Kidney (tissue), 14 donors: ENCODE data around the gene ALCAM. TPM values are rescaled to one million over a fixed set of nuclear protein-coding genes. Genes with fewer than 3 reads are reported as not detected.

ENCODE experiments used
- DNase-seq, 5 donors: peaks; one replicate each; pipeline ENCODE4 v3.0.0-alpha.2; 2013 to 2020
- FAIRE-seq: peaks from 2 replicates; lab custom pipeline; 2012; peaks lifted over from hg19 to GRCh38; lab: Jason Lieb, UNC
- H3K27ac ChIP-seq, 2 donors: one replicate each; pipeline ENCODE4 v1.7.0; 2013; ENCODE audit warnings: low read depth in 2 of 2, low read length in 2 of 2, inconsistent platforms in 1 of 2
- H3K27me3 ChIP-seq: one replicate; pipeline ENCODE4 v1.7.1; 2013; ENCODE audit warnings: low read length, inconsistent platforms; ENCODE audit not compliant: control insufficient read depth, insufficient read depth
- H3K36me3 ChIP-seq, 3 donors: one replicate each; pipeline versions ENCODE4 v1.7.0 to v1.7.1; 2013; ENCODE audit warnings: low read length in 3 of 3, control low read depth in 1 of 3, inconsistent platforms in 1 of 3; ENCODE audit not compliant: insufficient read depth in 3 of 3, control insufficient read depth in 2 of 3
- H3K4me1 ChIP-seq, 3 donors: one replicate each; pipeline versions ENCODE4 v1.7.0 to v1.7.1; 2013; ENCODE audit warnings: low read length in 3 of 3, inconsistent platforms in 1 of 3, low read depth in 1 of 3; ENCODE audit not compliant: control insufficient read depth in 2 of 3, insufficient read depth in 2 of 3
- H3K4me3 ChIP-seq, 3 donors: one replicate each; pipeline versions ENCODE4 v1.7.0 to v1.8.1; 2013; ENCODE audit warnings: low read length in 3 of 3, control low read depth in 1 of 3, inconsistent platforms in 1 of 3
- H3K9ac ChIP-seq, 3 donors: one replicate each; pipeline versions ENCODE4 v1.7.0 to v1.7.1; 2013; ENCODE audit warnings: low read length in 3 of 3, control low read depth in 1 of 3, inconsistent platforms in 1 of 3
- H3K9me3 ChIP-seq, 3 donors: one replicate each; pipeline versions ENCODE4 v1.7.0 to v1.7.1; 2013; ENCODE audit warnings: low read length in 3 of 3, control low read depth in 1 of 3, inconsistent platforms in 1 of 3; ENCODE audit not compliant: control insufficient read depth in 2 of 3, insufficient read depth in 1 of 3
- CTCF ChIP-seq: IDR thresholded peaks from 3 replicates; pipeline ENCODE4 v1.5.1; 2012; ENCODE audit warnings: mild to moderate bottlenecking, moderate library complexity, borderline replicate concordance; ENCODE audit not compliant: insufficient read depth; ENCODE audit errors: extremely low read depth
- intact Hi-C: fragments of 100-400 bp; cut with DNase I; formaldehyde crosslinking; loops from one replicate; pipeline ENCODE4 v1.11.1; 2022
- polyA plus RNA-seq: library from polyadenylated mRNA; stranded (reverse); fragments of 350-450 nt; fragmentation: Illumina TruSeq; extraction: RNeasy Lipid Tissue Mini Kit (QIAGEN cat#74804); gene quantifications from one replicate; pipeline ENCODE4 v1.2.3, GENCODE V29; 2014; ENCODE audit warnings: low read depth, low replicate concordance; ENCODE audit not compliant: insufficient read depth
- total RNA-seq: library from RNA; stranded (reverse); fragmentation: NEBNext Ultra II Directional; extraction: Animal tissue kit (Norgen Biotek cat#: 25700); gene quantifications from one replicate; pipeline ENCODE4 v1.2.1, GENCODE V29; 2021
- donor health status: control.
- donor health status: control.
- donor health status: control.
- donor health status: control.
- donor health status: control.
- donor health status: DM: yes; HTN: yes; CAD: no.
- donor health status: Normal renal cell carcinoma (clear cell type).

ALCAM gene
- total and polyA plus RNA-seq, 2 donors from 2014 or later, result 15.1 to 36.4 TPM

DNA sequence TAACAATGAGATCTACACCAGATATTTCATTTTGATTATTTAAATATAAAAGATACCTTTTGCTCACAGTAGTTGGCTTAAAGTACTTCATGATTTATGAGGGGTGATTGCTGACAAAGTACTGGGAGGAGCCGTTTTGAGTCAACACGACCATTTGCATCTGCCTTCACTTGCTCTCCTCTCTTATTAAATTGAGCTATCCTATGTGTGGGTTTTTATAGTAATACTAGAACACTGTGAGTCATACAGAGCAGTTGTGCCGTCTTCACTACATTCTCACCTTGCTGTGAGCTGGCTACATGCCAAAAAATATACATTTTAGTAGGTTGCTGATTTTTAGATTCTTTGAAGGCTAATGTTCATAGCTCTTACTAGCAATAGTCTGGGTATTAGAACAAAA is 161.2 kb downstream of the ALCAM start:
- FAIRE-seq, result no peak
- intact Hi-C loops, result no loop called here
- no peak for TF ChIP-seq CTCF
- Histone ChIP-seq H3K4me1 (no peaks in the 10 kb centered on the region), H3K9me3 (no peaks in the 10 kb centered on the region), H3K4me3 (no peak overlapping the region), H3K27me3 (no peaks in the 10 kb centered on the region), H3K36me3 (peaks cover 0 to 2% (median 0%) of the 10 kb centered on the region in 3 donors), H3K27ac (no peak overlapping the region), H3K9ac (no peak overlapping the region)
- DNase-seq, result peak in 1 of 5 donors; percentile 25

- no peak for TF ChIP-seq CTCF
- H3K4me1 ChIP-seq, result no peaks in the 10 kb centered on the region
- intact Hi-C loops, result no loop called here
- H3K9me3 ChIP-seq, result no peaks in the 10 kb centered on the region
- FAIRE-seq, result no peak
- peaks cover 0 to 2% (median 0%) of the 10 kb centered on the region in 3 donors for H3K36me3 ChIP-seq
- H3K4me3 ChIP-seq, result no peak overlapping the region
- no peaks in the 10 kb centered on the region for H3K27me3 ChIP-seq
- H3K9ac ChIP-seq, result no peak overlapping the region
- no peak overlapping the region for H3K27ac ChIP-seq
- no peak for DNase-seq
Observed at GRCh38 chr3:105528955-105529354, 162.2 kb downstream of the ALCAM start.

GRCh38 chr3:105529456-105529855 is 162.7 kb downstream of the ALCAM start:
- Histone ChIP-seq H3K4me1 (no peaks in the 10 kb centered on the region), H3K27me3 (no peaks in the 10 kb centered on the region)
- intact Hi-C loops, result no loop called here

More at GRCh38 chr3:105529456-105529855, 162.7 kb downstream of the ALCAM start:
- H3K4me3 ChIP-seq, result no peak overlapping the region
- H3K27ac ChIP-seq, result no peak overlapping the region
- FAIRE-seq (no peak), DNase-seq (no peak)
- H3K9ac ChIP-seq, result no peak overlapping the region
- no peaks in the 10 kb centered on the region for H3K36me3 ChIP-seq
- H3K9me3 ChIP-seq, result no peaks in the 10 kb centered on the region
- TF ChIP-seq CTCF, result no peak
